ENCODE results near the gene FRMD4A. TPM values are rescaled to one million over a fixed set of nuclear protein-coding genes. Genes with fewer than 3 reads are reported as not detected.
"Not testable (repeated sequence)": the region's sequence is repeated elsewhere in the genome, so short reads cannot be mapped to it uniquely, and the experiment has no call there.

FRMD4A gene
- total RNA-seq, 2 experiments from 2014 or later = 0.30 to 0.35 TPM

DNA sequence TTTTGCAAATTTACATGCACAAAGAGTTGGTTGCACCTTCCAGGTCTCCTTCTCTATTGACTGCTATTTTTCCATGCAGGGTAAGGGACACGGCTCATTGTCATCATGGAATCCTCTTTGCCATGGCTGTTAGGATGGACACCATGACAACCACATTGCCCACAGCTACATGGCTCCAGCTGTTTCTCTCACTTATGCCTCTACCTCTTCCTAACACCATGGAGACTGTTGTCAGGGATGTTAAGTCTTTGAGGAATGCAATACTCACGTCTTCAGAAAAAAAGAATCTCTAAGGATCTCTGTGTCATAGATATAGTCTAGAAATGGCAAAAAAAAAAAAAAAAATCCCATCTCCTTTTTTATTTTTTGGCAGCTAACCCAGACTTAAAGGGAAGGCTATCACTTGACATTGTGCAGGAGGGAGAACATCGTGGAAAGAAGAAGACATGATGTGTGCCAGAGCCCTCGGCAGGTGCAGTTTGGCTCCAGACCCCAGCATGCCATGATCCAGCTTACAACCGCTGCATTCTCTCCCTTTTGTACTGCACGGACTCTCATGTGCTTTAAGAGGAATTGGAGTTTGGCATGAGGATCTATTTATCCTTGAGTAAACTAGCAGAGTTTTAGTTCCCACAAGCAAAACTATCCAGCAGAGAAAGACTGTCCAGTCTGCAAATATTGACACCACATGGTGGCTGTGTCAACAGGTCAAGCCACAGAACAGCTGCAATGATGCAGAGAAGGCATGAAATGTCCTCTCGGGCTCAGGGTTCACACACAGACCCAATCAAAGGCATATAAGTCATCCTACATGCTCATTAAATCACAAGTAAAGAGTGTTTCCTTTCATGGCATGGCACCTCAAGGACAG is 70.8 kb downstream of the FRMD4A start:
- Mint-ChIP-seq H3K27ac (no peak overlapping the region), H3K4me3 (no peak overlapping the region), H3K36me3 (ENCODE audit: low read depth) (no peaks in the 10 kb centered on the region), H3K4me1 (no peaks in the 10 kb centered on the region), H3K9me3 (no peaks in the 10 kb centered on the region), H3K27me3 (peaks cover 29% of the 10 kb centered on the region)
- ChIA-PET POLR2A (no interaction called here), CTCF (no interaction called here)
- no peak for DNase-seq

DNA sequence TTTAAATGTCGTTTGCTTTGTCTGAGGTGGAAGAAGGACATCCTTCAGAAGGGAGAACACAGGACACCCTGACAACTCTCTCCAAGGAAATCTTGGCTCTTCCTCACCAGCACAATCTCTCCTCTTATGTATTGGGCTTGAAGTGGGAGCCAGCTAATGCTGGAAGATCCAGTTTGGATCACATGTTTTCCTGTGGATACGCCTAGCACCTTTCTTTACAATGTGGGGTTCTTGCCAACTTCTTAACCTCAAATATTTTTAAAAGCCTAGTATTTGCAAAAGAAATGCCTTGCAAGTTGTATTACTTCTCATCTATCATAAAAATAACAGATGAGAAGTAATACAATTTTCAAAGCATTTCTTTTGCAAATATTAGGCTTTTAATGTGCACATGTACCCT is 76.4 kb downstream of the FRMD4A start:
- Mint-ChIP-seq H3K4me3 (no peak overlapping the region), H3K27ac (no peak overlapping the region), H3K9me3 (no peaks in the 10 kb centered on the region), H3K36me3 (ENCODE audit: low read depth) (no peaks in the 10 kb centered on the region), H3K27me3 (peaks cover 14% of the 10 kb centered on the region), H3K4me1 (no peaks in the 10 kb centered on the region)
- no peak for DNase-seq
- CTCF ChIA-PET = no interaction called here
- POLR2A ChIA-PET = no interaction called here

DNA sequence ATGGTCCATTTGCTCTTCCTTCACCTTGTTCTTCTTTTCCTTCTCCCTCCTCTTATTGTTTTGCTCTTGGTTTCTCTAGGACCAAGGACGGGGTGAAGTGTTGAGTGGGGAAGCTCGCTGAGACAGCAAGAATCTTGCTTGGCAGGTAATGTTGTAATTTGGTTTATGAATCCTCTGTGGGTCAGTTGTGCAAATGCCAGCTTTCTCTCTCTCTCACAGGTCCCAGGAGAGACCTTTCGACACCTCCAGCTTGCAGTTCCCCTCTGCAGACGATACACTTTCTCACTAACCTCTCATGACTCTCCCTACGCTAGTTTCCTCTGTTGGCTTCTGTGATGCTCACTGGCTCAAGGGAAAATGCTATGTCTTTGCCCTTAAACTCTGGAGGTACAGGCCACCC is 77.0 kb downstream of the FRMD4A start:
- Mint-ChIP-seq H3K9me3 (no peaks in the 10 kb centered on the region), H3K27me3 (peaks cover 13% of the 10 kb centered on the region), H3K4me1 (no peaks in the 10 kb centered on the region), H3K4me3 (no peak overlapping the region), H3K27ac (no peak overlapping the region), H3K36me3 (ENCODE audit: low read depth) (no peaks in the 10 kb centered on the region)
- ChIA-PET CTCF (no interaction called here), POLR2A (no interaction called here)
- no peak for DNase-seq

DNA sequence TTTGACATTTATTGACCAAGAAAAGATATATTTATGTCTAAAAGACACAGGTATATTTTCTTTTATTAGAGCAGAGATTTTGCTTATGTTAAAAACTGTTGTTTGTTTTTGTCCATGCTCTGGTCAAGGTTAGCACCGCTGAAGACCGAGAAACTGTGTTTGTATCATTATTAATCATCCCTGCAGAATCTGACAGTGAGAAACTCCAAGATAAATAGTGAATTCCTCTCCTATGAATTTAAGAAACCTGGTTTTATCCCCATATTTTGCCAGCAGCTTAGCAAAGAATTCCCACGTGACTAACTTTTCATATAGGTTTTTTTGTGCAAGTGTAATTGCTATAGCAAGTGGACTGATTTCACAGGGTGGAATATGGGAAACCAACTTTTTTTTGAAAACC is 77.6 kb downstream of the FRMD4A start:
- H3K4me3 Mint-ChIP-seq = no peak overlapping the region
- ChIA-PET POLR2A (no interaction called here), CTCF (no interaction called here)
- H3K27ac Mint-ChIP-seq = no peak overlapping the region
- no peaks in the 10 kb centered on the region for H3K4me1 Mint-ChIP-seq
- DNase-seq = no peak
- no peaks in the 10 kb centered on the region for H3K36me3 Mint-ChIP-seq (ENCODE audit: low read depth)
- H3K27me3 Mint-ChIP-seq = peaks cover 10% of the 10 kb centered on the region
- no peaks in the 10 kb centered on the region for H3K9me3 Mint-ChIP-seq

DNA sequence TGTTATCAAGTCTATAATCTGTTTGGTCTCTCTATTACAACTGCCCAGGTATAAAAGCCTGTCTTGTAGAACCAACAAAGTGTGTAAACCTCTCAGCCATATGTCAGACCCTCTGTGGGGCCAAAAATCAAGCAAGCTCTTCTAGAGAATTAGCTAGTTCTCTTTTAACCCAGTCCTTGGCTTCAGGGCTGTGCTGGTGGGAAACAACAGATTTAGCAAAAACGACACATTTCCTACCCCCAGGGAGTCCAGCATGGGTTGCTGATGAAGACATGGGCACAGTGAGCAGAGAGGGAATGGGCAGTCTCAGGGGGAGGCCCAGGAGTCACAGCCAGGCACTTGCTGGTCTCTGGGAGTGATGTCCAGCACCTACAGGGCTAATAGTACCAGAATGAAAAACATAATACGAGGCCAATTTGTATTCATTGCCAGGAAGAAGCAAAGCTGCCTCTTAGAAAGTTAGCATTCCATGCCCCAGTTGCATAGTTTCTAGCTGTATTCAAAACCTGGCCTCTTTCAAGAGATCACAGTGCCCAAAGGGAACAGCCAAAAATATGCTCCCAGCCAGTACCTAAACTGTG is 80.1 kb downstream of the FRMD4A start:
- ChIA-PET POLR2A (no interaction called here), CTCF (no interaction called here)

DNA sequence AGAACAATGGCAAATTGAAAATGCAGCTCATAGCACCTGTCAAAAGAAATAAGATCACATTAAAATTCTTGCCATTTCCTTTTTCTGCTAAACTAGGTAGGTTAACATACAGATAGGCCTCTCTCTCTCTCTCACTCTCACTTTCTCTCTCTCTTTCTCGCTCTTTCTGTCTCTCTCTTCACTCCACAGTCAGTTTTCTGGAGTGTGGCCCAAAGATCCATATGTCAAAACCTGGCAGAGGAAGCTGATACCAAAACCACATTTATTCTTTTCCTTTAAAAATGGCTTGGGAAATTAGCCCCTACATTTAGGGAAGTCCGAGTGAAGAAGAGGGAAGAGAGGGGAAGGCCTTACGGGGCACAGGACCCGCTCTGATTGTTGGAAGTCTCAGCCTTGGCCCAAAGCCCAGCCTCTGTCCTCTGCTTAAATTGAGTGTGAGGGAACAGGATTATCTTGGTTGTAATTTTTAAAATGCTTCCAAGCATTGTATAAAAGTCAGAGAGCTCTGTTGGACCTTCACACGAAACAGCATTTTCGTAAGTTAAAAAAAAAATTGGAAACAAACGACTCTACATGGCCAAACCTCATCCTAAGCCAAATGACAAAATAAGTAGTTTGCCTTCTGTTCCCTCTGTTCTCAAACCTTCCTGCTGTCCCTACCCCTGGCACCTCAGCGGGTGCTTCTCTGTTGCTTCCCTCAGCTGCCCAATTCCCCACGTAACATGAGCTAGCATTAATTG is 83.2 kb downstream of the FRMD4A start:
- ChIA-PET POLR2A (no interaction called here), CTCF (interaction anchor here (0.7 kb wide), 1 partner anchor 50 kb away, joined by 3 read pairs; no protein-coding TSS in a partner anchor)
- no peak for DNase-seq
- H3K27me3 Mint-ChIP-seq = peaks cover 11% of the 10 kb centered on the region
- no peaks in the 10 kb centered on the region for H3K36me3 Mint-ChIP-seq (ENCODE audit: low read depth)
- no peaks in the 10 kb centered on the region for H3K9me3 Mint-ChIP-seq
- no peaks in the 10 kb centered on the region for H3K4me1 Mint-ChIP-seq
- no peak overlapping the region for H3K4me3 Mint-ChIP-seq
- no peak overlapping the region for H3K27ac Mint-ChIP-seq

More for the DNA sequence above, 80.1 kb downstream of the FRMD4A start:
- no peaks in the 10 kb centered on the region for H3K36me3 Mint-ChIP-seq (ENCODE audit: low read depth)
- H3K4me1 Mint-ChIP-seq = no peaks in the 10 kb centered on the region
- no peak overlapping the region for H3K4me3 Mint-ChIP-seq
- H3K9me3 Mint-ChIP-seq = no peaks in the 10 kb centered on the region
- DNase-seq = no peak
- H3K27me3 Mint-ChIP-seq = peaks cover 11% of the 10 kb centered on the region
- H3K27ac Mint-ChIP-seq = no peak overlapping the region

DNA sequence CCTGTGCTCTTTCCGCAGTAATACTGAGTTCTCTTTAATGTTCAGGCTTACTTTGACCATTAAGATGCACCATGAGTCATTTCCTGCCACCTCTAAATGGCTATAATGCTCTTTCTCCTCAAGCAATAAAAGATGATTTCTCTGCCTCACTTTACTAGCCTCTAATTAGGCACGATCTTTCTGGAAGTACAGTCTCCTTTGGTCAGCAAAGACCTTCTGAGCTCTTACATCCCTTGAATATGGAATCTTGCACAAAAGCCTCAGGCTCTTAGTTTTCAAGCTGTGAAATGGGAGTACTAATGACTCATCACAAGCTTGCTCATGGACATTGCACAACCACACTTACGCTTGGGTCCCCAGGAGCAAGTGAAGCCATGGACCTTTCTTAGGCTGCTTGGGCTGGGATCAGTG is 85.9 kb downstream of the FRMD4A start:
- H3K9me3 Mint-ChIP-seq = no peaks in the 10 kb centered on the region
- ChIA-PET CTCF (no interaction called here), POLR2A (no interaction called here)
- peaks cover 22% of the 10 kb centered on the region for H3K27me3 Mint-ChIP-seq
- H3K36me3 Mint-ChIP-seq (ENCODE audit: low read depth) = no peaks in the 10 kb centered on the region
- no peak overlapping the region for H3K4me3 Mint-ChIP-seq
- no peak for DNase-seq
- H3K27ac Mint-ChIP-seq = no peak overlapping the region
- no peaks in the 10 kb centered on the region for H3K4me1 Mint-ChIP-seq

DNA sequence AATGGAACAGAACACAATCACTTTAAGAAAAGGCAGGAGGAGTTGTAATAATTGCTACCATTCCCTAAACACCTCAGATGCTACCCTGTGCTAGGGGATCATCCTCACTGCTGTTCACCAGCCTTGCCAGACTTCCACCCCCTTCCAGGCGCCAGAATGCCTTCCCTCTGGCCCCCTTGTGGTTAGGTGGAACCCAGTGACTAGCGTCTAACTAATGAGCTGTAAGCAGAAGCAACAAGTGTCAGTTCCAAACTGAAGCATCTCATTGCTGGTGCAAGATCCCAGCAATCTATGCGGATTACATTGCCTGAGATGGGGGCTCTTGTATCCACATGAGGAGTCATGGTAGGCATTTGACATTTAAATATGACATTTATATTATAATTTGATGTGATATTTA is 86.6 kb downstream of the FRMD4A start:
- H3K9me3 Mint-ChIP-seq = no peaks in the 10 kb centered on the region
- no peak for DNase-seq
- peaks cover 19% of the 10 kb centered on the region for H3K27me3 Mint-ChIP-seq
- H3K27ac Mint-ChIP-seq = no peak overlapping the region
- H3K4me3 Mint-ChIP-seq = no peak overlapping the region
- POLR2A ChIA-PET = no interaction called here
- no peaks in the 10 kb centered on the region for H3K36me3 Mint-ChIP-seq (ENCODE audit: low read depth)
- CTCF ChIA-PET = no interaction called here
- H3K4me1 Mint-ChIP-seq = no peaks in the 10 kb centered on the region

DNA sequence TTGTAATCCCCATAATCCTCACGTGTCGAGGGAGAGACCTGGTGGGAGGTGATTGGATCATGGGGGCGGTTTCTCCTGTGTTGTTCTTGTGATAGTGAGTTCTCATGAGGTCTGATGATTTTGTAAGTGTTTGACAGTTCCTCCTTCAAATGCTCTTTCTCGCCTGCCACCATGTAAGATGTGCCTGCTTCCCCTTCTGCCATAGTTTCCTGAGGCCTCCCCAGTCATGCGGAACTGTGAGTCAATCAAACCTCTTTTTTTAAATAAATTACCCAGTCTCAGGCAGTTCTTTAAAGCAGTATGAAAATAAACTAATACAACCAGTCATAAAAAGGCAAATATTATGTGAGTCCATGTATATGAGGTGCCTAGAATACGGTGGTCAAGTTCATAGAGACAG is 87.5 kb downstream of the FRMD4A start:
- H3K4me3 Mint-ChIP-seq = no peak overlapping the region
- ChIA-PET CTCF (no interaction called here), POLR2A (no interaction called here)
- H3K4me1 Mint-ChIP-seq = no peaks in the 10 kb centered on the region
- H3K36me3 Mint-ChIP-seq (ENCODE audit: low read depth) = no peaks in the 10 kb centered on the region
- no peak for DNase-seq
- H3K27me3 Mint-ChIP-seq = peaks cover 24% of the 10 kb centered on the region
- H3K9me3 Mint-ChIP-seq = no peaks in the 10 kb centered on the region
- H3K27ac Mint-ChIP-seq = no peak overlapping the region

DNA sequence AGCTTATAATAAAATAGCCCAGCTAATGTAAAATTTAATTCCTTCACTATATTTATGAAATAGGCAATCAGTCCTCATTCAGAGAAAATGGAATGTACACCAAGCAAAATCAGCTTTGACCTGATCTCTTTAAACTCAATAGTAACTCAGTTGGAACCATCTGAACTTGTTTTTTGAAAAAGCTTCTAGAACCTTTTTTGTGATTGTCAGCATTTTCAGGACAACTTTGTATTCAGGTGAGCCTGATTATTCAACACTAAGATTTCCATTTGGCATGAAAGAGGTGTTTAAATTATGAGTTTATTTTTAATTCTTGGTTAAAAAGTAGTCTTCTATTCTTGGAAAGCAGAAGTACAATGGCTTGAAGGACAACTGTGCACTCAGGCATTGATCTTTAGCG is 89.5 kb downstream of the FRMD4A start:
- ChIA-PET POLR2A (no interaction called here), CTCF (no interaction called here)
- no peaks in the 10 kb centered on the region for H3K9me3 Mint-ChIP-seq
- DNase-seq = no peak
- H3K4me1 Mint-ChIP-seq = no peaks in the 10 kb centered on the region
- no peak overlapping the region for H3K4me3 Mint-ChIP-seq
- no peak overlapping the region for H3K27ac Mint-ChIP-seq
- peaks cover 25% of the 10 kb centered on the region for H3K27me3 Mint-ChIP-seq
- no peaks in the 10 kb centered on the region for H3K36me3 Mint-ChIP-seq (ENCODE audit: low read depth)

DNA sequence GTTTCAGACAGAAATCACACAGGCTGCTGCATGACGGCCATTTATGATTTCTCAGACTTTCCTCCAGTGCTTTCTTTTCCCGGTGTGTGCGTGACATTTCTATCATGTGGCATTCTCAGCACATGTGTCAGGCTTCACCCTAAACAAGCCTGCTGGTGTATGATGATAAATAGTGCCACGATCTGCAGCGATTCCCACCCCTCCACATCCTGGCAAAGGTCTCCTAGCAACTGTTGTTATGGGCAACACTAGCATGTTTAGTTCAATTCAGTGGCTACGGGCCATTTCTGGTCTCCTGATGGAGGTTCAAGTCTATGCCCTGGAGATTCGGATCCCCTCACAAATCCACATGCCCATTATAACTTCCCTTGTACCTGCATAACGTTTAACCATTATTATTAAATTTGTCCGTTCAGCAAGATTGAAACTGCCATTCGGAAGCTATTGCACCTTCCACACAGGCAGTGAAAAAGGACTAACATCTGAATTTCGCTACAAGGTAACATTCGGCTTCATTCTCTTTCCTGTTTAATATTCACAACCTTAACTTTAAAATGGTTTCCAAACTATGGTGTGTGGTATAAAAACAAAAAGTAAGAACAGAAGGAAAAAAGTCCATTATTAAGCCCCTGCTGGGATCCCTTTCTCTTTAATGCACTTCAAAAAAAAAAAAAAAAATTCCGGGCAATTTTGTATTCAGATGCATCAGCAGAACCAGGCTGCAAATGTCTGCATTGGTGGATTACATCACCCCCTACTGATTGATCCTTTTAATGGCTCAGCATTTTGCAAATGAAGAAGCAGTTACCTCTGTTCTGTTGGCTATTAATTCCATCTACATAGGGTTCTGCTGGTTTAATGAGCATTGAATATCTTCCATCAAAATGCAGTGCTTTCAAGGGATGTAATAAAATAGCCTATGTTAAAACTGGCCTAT is 90.2 kb downstream of the FRMD4A start:
- DNase-seq = no peak
- ChIA-PET CTCF (no interaction called here), POLR2A (no interaction called here)
- no peaks in the 10 kb centered on the region for H3K36me3 Mint-ChIP-seq (ENCODE audit: low read depth)
- H3K27ac Mint-ChIP-seq = no peak overlapping the region
- no peaks in the 10 kb centered on the region for H3K9me3 Mint-ChIP-seq
- H3K4me1 Mint-ChIP-seq = no peaks in the 10 kb centered on the region
- no peak overlapping the region for H3K4me3 Mint-ChIP-seq
- H3K27me3 Mint-ChIP-seq = peaks cover 27% of the 10 kb centered on the region

DNA sequence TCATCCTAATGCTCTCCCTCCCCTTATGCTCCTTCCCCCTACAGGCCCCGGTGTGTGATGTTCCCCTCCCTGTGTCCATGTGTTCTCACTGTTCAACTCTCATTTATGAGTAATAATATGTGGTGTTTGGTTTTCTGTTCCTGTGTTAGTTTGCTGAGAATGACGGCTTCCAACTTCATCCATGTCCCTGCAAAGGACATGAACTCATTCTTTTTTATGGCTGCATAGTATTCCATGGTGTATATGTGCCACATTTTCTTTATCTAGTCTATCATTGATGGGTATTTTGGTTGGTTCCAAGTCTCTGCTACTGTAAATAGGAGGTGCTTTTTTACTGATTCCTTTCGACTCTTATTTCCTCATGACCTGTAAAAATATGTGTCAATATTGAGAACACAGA is 92.1 kb downstream of the FRMD4A start:
- POLR2A ChIA-PET; H3K4me1 Mint-ChIP-seq; H3K4me3 Mint-ChIP-seq; H3K9me3 Mint-ChIP-seq; DNase-seq; CTCF ChIA-PET; H3K36me3 Mint-ChIP-seq (ENCODE audit: low read depth); H3K27ac Mint-ChIP-seq: not testable (repeated sequence)
- H3K27me3 Mint-ChIP-seq = peaks cover 31% of the 10 kb centered on the region

DNA sequence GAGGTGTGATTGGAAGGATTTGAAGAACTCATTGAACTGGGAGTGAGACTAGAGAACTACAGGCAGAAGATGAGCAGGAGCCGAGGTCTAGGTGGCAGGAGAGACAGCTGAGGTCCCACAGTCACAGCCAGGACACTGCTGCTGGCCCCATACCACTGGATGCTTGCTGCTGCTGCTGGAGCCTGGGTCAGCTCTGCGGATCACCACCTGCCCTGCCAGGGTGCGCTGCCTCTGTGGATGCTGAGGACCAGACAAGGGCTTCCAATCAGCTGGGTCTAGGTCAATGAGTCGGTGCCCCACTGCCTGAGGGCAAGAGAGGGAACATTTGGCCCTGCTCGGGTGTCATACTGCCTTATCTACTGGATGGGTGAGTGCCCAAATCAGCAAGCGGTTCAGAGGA is 94.4 kb downstream of the FRMD4A start:
- Mint-ChIP-seq H3K27ac (no peak overlapping the region), H3K4me3 (no peak overlapping the region), H3K36me3 (ENCODE audit: low read depth) (peaks cover 5% of the 10 kb centered on the region), H3K4me1 (peaks cover 8% of the 10 kb centered on the region), H3K27me3 (peaks cover 28% of the 10 kb centered on the region), H3K9me3 (no peaks in the 10 kb centered on the region)
- CTCF ChIA-PET = no interaction called here
- POLR2A ChIA-PET = no interaction called here
- no peak for DNase-seq

Measured in activated CD4-positive, alpha-beta memory T cell treated with anti-CD3 and anti-CD28 coated beads, Interleukin-2, amount 10 ng/mL, durations not matched to agents 7 days and 5 days (primary cell).